IPS DF 19.7 (cell line): ENCODE data around the gene LEMD2.

ENCODE experiments used
- DNase-seq: peaks from one replicate; pipeline ENCODE4 v3.0.0-alpha.2; 2013; ENCODE audit warnings: low read depth, low spot score

LEMD2 gene

GRCh38 chr6:33797626-33798342 is 8.9 kb upstream of the LEMD2 start:
- no peak for DNase-seq

DNA sequence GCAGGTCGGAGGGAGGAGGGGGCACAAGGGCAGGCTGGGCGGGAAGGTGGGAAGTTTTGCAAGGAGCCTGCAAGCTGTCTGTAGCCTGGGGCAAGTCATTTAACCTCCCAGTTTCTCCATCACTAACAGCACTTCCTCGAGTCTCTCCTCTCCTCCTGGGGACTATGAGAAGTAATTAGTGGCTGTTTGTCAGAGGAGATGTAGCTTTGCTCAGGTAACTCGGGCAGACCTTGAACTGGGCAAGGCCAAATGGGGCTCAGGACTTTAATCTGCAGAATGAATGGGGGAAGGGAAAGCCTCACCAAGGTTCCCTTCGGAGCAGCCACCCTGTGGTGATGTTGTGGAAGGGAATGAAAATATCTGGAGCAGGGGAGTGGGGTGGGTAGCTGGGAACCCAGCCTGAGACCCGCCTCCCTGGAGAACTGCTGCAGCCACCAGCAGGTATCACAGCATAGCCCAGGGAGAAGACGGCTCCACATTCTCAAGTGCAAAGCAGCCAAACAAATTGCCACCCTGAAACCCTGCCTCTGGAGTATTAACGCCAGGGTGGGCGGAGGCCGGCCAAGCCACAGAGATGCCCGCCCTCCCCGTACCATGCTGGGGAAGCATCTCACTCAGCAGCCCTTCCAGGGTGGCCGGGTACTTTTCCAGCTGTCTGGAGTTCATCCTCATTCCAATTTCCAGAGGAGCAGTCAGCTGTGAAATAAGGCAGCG is 6.1 kb upstream of the LEMD2 start:
- no peak for DNase-seq

GRCh38 chr6:33792981-33793380 is 4.1 kb upstream of the LEMD2 start:
- no peak for DNase-seq

GRCh38 chr6:33791620-33792019 is 2.7 kb upstream of the LEMD2 start:
- DNase-seq: no peak

- DNase-seq: no peak
Measured at GRCh38 chr6:33790910-33791309, 2.0 kb upstream of the LEMD2 start.

DNA sequence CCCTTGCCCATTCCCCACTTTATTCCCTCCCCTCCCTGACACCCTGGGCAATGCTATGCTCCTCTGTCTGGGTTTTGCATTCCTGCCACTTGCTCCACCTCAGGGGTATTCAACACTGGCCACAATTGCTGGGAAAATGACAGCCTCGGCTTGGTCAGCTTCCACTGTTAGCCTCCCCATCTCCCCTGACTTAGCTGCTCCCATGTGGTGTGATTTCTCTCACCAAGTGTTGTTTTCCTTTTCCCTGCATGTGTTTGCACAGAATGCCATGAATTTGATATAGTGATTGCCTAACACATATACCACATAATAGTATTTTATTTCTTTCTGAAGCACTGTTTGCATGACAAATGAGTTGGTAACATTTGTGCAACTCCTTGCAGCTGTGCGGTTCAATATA is 1.4 kb upstream of the LEMD2 start:
- DNase-seq: no peak

DNA sequence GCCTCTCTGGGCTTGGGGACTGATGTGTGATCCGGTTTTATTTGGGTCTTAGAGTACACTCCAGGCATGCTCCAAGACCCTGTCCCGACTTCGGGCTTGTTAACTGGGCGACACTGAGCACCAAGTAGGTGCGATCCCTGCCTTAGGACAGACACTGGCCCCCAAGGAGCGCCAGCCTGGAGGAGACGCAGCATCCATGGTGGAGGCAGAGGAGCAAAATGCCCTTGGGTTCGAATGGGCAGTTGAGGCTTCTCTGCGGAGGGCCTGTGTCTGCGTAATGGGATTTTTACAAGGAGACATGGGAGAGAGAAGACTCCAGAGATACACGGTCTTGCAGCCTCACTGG is 593 bp upstream of the LEMD2 start:
- DNase-seq: no peak

GRCh38 chr6:33787954-33788693 is 806 bp downstream of the LEMD2 start:
- DNase-seq: no peak

- DNase-seq: no peak
Measured at GRCh38 chr6:33787346-33787953, 1.5 kb downstream of the LEMD2 start.

DNA sequence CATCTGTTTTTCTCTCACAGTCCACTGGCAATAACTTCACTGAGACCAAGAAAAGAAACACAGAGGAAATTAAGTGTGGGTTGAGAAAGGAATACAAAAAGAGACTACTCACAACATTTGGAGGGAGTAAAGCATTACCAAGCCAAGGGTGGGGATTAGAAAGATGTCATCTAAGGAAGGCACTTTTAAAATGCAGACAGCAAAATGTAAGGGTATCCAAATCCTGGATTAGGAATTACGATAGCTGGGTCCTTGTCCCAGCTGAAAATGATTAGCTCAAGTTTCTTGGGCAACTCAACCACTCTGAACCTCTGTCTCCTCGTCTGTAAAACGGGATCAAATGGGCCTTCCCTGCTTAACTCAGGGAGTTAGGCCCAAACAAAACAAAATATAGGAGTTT is 2.2 kb downstream of the LEMD2 start:
- DNase-seq: no peak

GRCh38 chr6:33785778-33786177 is 3.2 kb downstream of the LEMD2 start:
- no peak for DNase-seq

DNA sequence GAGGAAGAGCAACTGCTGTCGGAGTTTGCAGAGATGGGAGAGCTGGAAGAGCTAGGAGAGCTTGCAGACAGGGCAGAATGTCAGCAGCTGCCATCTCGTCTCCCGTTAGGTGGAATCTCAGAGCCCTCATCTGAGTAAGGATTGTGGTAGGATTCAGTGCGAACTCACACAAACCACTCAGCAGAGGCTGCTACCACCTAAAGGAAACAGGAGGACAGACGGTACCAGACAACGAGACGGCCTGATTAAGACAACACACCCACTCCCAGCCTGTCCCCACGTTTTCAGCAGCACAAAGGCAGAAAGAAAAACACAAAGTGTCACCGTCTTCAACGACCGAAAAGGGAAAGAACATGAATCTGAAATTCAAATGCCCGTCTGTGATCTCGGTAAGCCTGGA is 4.1 kb downstream of the LEMD2 start:
- DNase-seq: no peak

- DNase-seq: no peak
Measured at GRCh38 chr6:33783781-33784520, 5.0 kb downstream of the LEMD2 start.

- no peak for DNase-seq
Measured at GRCh38 chr6:33782561-33782960, 6.4 kb downstream of the LEMD2 start.

DNA sequence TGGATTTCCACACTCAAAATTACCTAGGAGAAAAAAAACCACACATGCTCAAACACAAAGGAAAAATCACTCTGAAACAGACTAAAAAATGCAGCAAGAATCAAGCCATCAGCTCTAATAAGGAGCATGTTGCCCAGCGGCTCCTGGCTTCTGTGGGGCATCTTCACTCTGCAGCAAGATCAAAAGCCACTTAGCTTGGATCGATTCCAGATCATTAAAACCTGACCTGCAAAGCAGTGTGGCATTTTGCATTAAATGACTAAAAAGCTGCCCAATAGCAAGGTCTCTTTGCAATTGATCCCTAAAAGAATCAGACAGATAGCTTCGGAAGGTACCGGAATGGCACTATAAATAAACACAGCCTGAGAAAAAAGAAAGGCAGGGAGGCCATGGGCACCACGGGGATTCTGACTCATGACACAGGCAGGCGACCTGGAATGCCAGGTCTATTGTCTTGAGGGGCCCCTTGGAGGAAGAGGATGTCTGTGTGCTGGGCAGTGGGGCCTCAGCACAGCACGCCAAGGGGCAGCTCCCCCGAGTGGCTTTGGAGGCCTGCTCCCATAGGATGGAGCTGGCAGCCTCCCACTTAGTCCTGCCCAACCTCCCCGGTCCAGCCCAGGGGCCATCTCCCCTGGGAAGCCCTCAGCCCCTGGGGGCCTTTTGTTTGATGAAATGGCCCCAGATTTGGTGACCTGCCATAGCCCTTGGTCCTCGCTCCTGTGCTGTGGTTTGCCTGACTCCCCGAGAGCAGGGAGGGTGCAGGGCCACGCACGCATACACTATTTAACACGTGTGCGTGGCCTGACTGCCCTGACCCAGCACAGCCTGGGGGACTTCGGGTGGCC is 7.6 kb downstream of the LEMD2 start:
- peak; percentile 83 for DNase-seq

- no peak for DNase-seq
Measured at GRCh38 chr6:33779895-33780294, 9.0 kb downstream of the LEMD2 start.

DNA sequence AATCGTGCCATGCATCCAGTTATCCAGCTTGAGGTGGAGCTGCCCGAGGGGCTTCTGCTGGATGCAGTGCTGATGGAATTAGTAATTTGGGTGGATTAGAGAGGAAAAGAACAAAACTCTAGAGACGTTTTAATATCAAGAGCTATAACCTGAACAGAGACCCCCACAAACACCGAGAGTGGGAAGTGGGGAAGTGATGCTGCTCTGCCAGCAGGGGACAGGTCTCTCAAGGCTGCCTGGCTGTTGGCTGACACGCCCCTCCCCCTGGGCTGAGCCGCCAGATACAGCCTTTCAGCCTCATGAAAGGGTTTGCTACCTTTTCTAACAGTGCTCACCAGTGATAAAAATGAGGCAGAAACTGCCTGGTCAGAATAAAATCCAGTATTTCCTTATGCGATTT is 9.6 kb downstream of the LEMD2 start:
- no peak for DNase-seq

DNA sequence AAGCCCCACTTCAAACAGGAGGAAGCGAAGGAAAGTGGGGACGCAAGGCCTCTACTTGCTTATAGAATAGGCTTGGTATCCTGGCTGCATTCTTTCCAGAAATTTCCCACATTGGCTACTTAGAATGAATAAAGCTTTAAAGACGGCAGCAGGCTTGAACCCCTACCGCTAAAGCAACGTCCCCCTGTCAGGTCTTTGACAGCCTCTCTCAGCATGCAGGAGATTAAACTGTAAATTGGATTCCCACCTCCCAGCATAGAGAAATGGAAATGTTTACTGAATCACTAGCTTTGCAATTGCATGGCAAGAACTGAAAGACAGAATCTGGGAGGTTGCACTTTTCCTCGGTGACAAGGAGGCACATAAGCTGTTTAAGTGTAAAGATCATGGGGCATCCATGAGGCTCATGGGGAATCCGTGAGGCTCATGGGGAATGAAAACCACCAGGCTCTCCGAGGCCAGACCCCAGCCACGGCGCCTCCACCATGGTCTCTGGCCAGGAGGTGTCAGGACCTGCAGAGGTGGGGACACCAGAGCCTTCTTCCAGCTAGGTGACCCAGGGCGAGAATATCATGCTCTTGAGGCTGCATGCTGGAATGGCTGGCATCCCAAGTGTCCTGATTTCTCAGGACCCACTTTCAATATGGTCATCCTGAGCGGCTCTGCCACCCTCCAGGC is 10.3 kb downstream of the LEMD2 start:
- DNase-seq: no peak

DNA sequence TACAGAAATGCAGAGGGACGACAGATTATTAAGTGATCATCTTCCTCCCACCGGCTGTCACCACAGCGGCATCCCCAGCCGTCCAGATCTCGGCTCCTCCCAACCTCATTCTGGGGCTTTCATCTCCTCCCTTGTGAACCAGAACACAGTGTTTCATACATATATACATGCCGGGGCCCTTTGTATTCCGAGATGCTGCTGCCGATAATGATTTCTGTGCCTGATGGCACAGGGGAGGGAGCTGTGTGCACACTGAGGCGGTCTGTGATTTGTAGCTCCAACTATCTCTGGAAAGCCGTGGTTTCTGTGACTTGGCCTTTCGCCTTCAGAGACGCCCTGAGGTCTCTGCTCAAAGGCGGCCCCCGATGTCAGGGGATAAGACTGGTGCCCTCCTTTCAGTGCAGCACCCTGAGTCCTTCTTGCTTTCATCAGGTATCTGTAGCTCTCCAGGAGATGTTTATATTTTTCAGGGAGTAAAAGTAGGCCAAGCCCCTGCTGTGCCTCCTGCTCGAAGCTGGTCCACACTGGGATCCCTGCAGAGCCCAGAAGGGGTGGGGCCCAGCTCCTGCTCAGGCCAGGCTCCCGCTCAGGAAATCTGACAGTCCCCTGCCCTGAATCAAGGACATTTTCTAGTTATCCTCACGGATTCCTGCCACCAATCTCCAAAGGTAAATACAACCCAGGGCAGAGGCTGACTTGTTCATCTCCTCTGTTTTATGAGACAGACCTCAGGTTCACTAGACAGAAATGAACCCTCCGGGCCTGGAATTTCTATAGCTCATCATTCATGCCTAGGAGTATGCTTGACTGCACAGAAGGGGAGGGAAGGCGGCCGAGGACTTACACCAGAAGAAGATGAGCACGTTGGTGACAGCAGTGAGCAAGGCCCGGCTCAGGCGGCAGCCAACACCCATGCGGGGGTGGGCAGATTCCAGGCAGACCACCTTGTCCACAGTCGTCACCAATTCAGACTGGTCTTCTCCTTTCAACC is 11.2 kb downstream of the LEMD2 start:
- no peak for DNase-seq
